Sigmoid colon (tissue), 4 donors: Measurements from ENCODE around the gene ZFAND6.

Experiments used
- CTCF ChIP-seq, 4 experiments: fragments of 450-650 bp in 3 of 4; fragments of 200-600 bp in 1 of 4; IDR thresholded peaks; one replicate each; pipeline ENCODE4 v1.5.1; 2016 to 2019; ENCODE audit warnings: antibody characterized with exemption in 4 of 4, mild to moderate bottlenecking in 3 of 4, moderate library complexity in 2 of 4
- EP300 ChIP-seq, 4 donors: sonication (generic); formaldehyde crosslinking; IDR thresholded peaks; one replicate each; pipeline ENCODE4 v1.6.1; 2017; ENCODE audit warnings: antibody characterized with exemption in 4 of 4
- POLR2A ChIP-seq, 2 donors: fragments of 450-650 bp; IDR thresholded peaks; one replicate each; pipeline ENCODE4 v1.6.1; 2016; ENCODE audit warnings: antibody characterized with exemption in 2 of 2, mild to moderate bottlenecking in 2 of 2, moderate library complexity in 2 of 2
- POLR2AphosphoS5 ChIP-seq, 4 donors: sonication (generic); formaldehyde crosslinking; IDR thresholded peaks; one replicate each; pipeline ENCODE4 v1.6.1; 2017; ENCODE audit warnings: antibody characterized with exemption in 4 of 4

- TF ChIP-seq CTCF (IDR thresholded peaks at IDR 0.05) (no peak), POLR2A (IDR thresholded peaks at IDR 0.05) (no peak), EP300 (IDR thresholded peaks at IDR 0.05) (no peak), POLR2AphosphoS5 (IDR thresholded peaks at IDR 0.05) (no peak)
Observed at GRCh38 chr15:80090041-80090440, 30.6 kb downstream of the ZFAND6 start.
